Activated CD4-positive, alpha-beta T cell treated with anti-CD3 and anti-CD28 coated beads for 36 hours (primary cell): Measurements from ENCODE around the gene KLK3. TPM values are rescaled to one million over a fixed set of nuclear protein-coding genes. Genes with fewer than 3 reads are reported as not detected.
A peak's percentile ranks its signal among the peaks of the same experiment; 100 is the strongest.

Experiments
- ATAC-seq: fragments of 200-7000 bp; cut with Tn5 transposase; one replicate; pipeline ENCODE4 v1.10.0; 2021; ENCODE audit warnings: mild to moderate bottlenecking, moderate library complexity
- CTCF ChIA-PET: fragments of 350-600 bp; sonication (Branson Sonifier 250); formaldehyde crosslinking; loops from one replicate; lab custom pipeline; 2021; ENCODE audit warnings: antibody characterized with exemption; lab: Charles Lee
- POLR2A ChIA-PET: fragments of 350-600 bp; sonication (Branson Sonifier 250); formaldehyde crosslinking; loops from one replicate; lab custom pipeline; 2021; ENCODE audit warnings: antibody characterized with exemption, inconsistent platforms; lab: Charles Lee
- DNase-seq: peaks from one replicate; pipeline ENCODE4 v3.0.0-alpha.2; 2020
- H3K27ac Mint-ChIP-seq: one replicate; pipeline ENCODE4 v1.8.0; 2021; ENCODE audit warnings: mixed read lengths
- H3K27me3 Mint-ChIP-seq: one replicate; pipeline ENCODE4 v1.8.0; 2021; ENCODE audit warnings: mixed read lengths
- H3K36me3 Mint-ChIP-seq: one replicate; pipeline ENCODE4 v1.8.0; 2021; ENCODE audit warnings: low read depth, mixed read lengths
- H3K4me1 Mint-ChIP-seq: one replicate; pipeline ENCODE4 v1.8.0; 2021; ENCODE audit warnings: mixed read lengths
- H3K4me3 Mint-ChIP-seq: one replicate; pipeline ENCODE4 v1.8.0; 2021; ENCODE audit warnings: mild to moderate bottlenecking, moderate library complexity, mixed read lengths
- H3K9me3 Mint-ChIP-seq: one replicate; pipeline ENCODE4 v1.8.0; 2021; ENCODE audit warnings: low read depth, mixed read lengths
- intact Hi-C, 2 experiments: fragments of 100-400 bp; cut with DNase I in 1 of 2; cut with micrococcal nuclease in 1 of 2; formaldehyde crosslinking; loops; one replicate each; pipeline versions ENCODE4 v1.14.2 to v1.15.1; 2022 to 2024; cut with DNase I, micrococcal nuclease
- total RNA-seq, 2 experiments: library from RNA; stranded (reverse); gene quantifications; one replicate each; pipeline ENCODE4 v1.2.3, GENCODE V29; 2021

KLK3 gene
- total RNA-seq, 2 experiments from 2014 or later = not detected

GRCh38 chr19:50820549-50821247 is 34.0 kb upstream of the KLK3 start:
- intact Hi-C loops = no loop called here
- Mint-ChIP-seq H3K36me3 (no peaks in the 10 kb centered on the region), H3K27me3 (peaks cover 48% of the 10 kb centered on the region), H3K27ac (peak overlapping the region; percentile 32), H3K9me3 (no peaks in the 10 kb centered on the region), H3K4me1 (peaks cover 45% of the 10 kb centered on the region), H3K4me3 (peak overlapping the region; percentile 26)
- DNase-seq = no peak
- POLR2A ChIA-PET = no interaction called here
- no peak for ATAC-seq
- CTCF ChIA-PET = no interaction called here

- no peak overlapping the region for H3K4me3 Mint-ChIP-seq
- POLR2A ChIA-PET = no interaction called here
- CTCF ChIA-PET = no interaction called here
- no peaks in the 10 kb centered on the region for H3K36me3 Mint-ChIP-seq
- H3K4me1 Mint-ChIP-seq = peaks cover 42% of the 10 kb centered on the region
- no peak for DNase-seq
- intact Hi-C loops = no loop called here
- peaks cover 52% of the 10 kb centered on the region for H3K27me3 Mint-ChIP-seq
- H3K9me3 Mint-ChIP-seq = no peaks in the 10 kb centered on the region
- no peak overlapping the region for H3K27ac Mint-ChIP-seq
- ATAC-seq = no peak
Measured at GRCh38 chr19:50821248-50821612, 33.5 kb upstream of the KLK3 start.

- Mint-ChIP-seq H3K27me3 (peaks cover 55% of the 10 kb centered on the region), H3K9me3 (no peaks in the 10 kb centered on the region), H3K36me3 (no peaks in the 10 kb centered on the region), H3K4me3 (no peak overlapping the region), H3K27ac (no peak overlapping the region), H3K4me1 (peaks cover 38% of the 10 kb centered on the region)
- ATAC-seq = no peak
- DNase-seq = no peak
- ChIA-PET POLR2A (no interaction called here), CTCF (interaction anchor here (0.6 kb wide), 1 partner anchor 252 kb away, joined by 3 read pairs; no protein-coding TSS in a partner anchor)
- intact Hi-C loops = no loop called here
Measured at GRCh38 chr19:50821622-50822021, 33.1 kb upstream of the KLK3 start.

- peaks cover 29% of the 10 kb centered on the region for H3K4me1 Mint-ChIP-seq
- H3K4me3 Mint-ChIP-seq = no peak overlapping the region
- DNase-seq (no peak), ATAC-seq (no peak)
- H3K27ac Mint-ChIP-seq = no peak overlapping the region
- CTCF ChIA-PET = interaction anchor here (1.1 kb wide), 1 partner anchor 17 kb away, joined by 3 read pairs; no protein-coding TSS in a partner anchor
- H3K27me3 Mint-ChIP-seq = peaks cover 57% of the 10 kb centered on the region
- POLR2A ChIA-PET = no interaction called here
- no peaks in the 10 kb centered on the region for H3K36me3 Mint-ChIP-seq
- intact Hi-C loops = no loop called here
- no peaks in the 10 kb centered on the region for H3K9me3 Mint-ChIP-seq
Measured at GRCh38 chr19:50822661-50823208, 32.0 kb upstream of the KLK3 start.

- intact Hi-C loops = no loop called here
- DNase-seq = no peak
- H3K36me3 Mint-ChIP-seq = no peaks in the 10 kb centered on the region
- H3K27ac Mint-ChIP-seq = no peak within 1 kb of the TSS
- H3K27me3 Mint-ChIP-seq = peaks cover 57% of the 10 kb centered on the region
- ChIA-PET POLR2A (no interaction called here), CTCF (interaction anchor here (1.1 kb wide), 1 partner anchor 16 kb away, joined by 3 read pairs; no protein-coding TSS in a partner anchor)
- ATAC-seq = no peak
- H3K4me3 Mint-ChIP-seq = no peak within 1 kb of the TSS
- no peaks in the 10 kb centered on the region for H3K9me3 Mint-ChIP-seq
- H3K4me1 Mint-ChIP-seq = peaks cover 24% of the 10 kb centered on the region
Measured at GRCh38 chr19:50823389-50824042, 31.2 kb upstream of the KLK3 start, which contains the start of gene KLK1. Gene KLK1, minus strand, starts transcription at chr19:50823787. Its CDS starts 39 bp downstream, at chr19:50823748.

- Mint-ChIP-seq H3K4me3 (no peak overlapping the region), H3K36me3 (no peaks in the 10 kb centered on the region), H3K27me3 (peaks cover 39% of the 10 kb centered on the region), H3K27ac (no peak overlapping the region), H3K9me3 (no peaks in the 10 kb centered on the region), H3K4me1 (no peaks in the 10 kb centered on the region)
- intact Hi-C loops = no loop called here
- CTCF ChIA-PET = no interaction called here
- POLR2A ChIA-PET = no interaction called here
- DNase-seq (no peak), ATAC-seq (no peak)
Measured at GRCh38 chr19:50826492-50827240, 28.0 kb upstream of the KLK3 start.

- H3K27me3 Mint-ChIP-seq = peaks cover 32% of the 10 kb centered on the region
- ATAC-seq (no peak), DNase-seq (no peak)
- H3K4me3 Mint-ChIP-seq = no peak overlapping the region
- POLR2A ChIA-PET = no interaction called here
- intact Hi-C loops = no loop called here
- CTCF ChIA-PET = no interaction called here
- H3K27ac Mint-ChIP-seq = no peak overlapping the region
- no peaks in the 10 kb centered on the region for H3K36me3 Mint-ChIP-seq
- no peaks in the 10 kb centered on the region for H3K9me3 Mint-ChIP-seq
- no peaks in the 10 kb centered on the region for H3K4me1 Mint-ChIP-seq
Measured at GRCh38 chr19:50827476-50827875, 27.2 kb upstream of the KLK3 start.

DNA sequence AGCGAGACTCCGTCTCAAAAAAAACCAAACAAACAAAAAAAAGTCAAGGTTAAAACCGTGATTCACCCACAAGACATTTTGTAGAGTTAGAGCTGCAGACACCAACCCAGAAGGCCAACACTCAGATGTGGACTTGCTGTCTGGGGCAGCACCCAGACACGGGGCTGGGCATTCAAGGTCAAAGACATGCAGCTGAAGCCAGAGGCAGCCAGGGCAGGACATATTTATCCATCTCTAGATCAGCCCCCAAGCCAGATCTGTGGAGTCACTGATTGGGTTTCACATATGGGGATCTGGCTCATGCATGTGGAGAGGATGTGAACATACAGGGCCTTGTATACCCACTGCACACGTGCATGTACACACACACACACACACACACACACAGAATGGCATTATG is 24.9 kb upstream of the KLK3 start:
- no peaks in the 10 kb centered on the region for H3K36me3 Mint-ChIP-seq
- no peak overlapping the region for H3K4me3 Mint-ChIP-seq
- intact Hi-C loops = no loop called here
- no peak overlapping the region for H3K27ac Mint-ChIP-seq
- DNase-seq (no peak), ATAC-seq (no peak)
- H3K9me3 Mint-ChIP-seq = no peaks in the 10 kb centered on the region
- ChIA-PET CTCF (no interaction called here), POLR2A (no interaction called here)
- H3K27me3 Mint-ChIP-seq = peaks cover 37% of the 10 kb centered on the region
- H3K4me1 Mint-ChIP-seq = no peaks in the 10 kb centered on the region

DNA sequence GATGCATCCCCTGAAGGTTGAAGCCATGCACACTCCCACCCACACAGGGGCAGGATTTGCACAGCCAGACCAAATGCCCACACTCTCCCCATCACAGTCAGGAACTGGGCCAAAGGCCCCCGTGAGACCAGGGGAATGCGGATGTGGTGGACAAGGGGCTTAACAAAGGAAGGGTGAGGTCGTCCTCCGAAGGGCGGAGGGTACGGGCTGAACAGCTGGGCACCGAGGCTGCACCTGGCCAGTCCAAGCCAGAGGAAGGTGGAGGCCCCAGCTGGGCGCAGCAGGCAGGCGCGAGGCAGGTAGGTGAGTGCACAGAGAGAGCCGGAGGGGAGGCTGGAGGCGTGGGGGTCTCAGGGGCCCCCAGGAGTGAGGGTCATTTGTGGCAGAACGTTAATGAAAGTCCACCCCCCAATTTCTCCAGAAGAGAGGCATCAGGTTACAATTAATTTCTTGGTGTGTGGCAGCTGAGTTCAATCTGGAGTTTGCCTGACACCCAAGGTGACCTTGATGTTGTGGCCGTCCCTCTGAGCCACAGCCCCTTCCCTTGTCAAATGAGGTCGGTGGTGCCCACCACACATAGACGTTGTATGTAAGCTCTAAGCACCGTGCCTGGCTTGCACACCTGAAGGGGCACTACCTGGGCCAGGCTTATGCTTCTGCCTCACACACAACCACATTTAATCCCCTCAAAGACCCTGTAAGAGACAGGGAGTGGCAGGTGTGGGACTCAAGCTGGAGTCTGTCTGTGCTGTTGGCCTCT is 24.3 kb upstream of the KLK3 start:
- no peaks in the 10 kb centered on the region for H3K9me3 Mint-ChIP-seq
- ATAC-seq (no peak), DNase-seq (no peak)
- POLR2A ChIA-PET = no interaction called here
- no peak overlapping the region for H3K27ac Mint-ChIP-seq
- peaks cover 39% of the 10 kb centered on the region for H3K27me3 Mint-ChIP-seq
- no peaks in the 10 kb centered on the region for H3K36me3 Mint-ChIP-seq
- H3K4me3 Mint-ChIP-seq = no peak overlapping the region
- peaks cover 3% of the 10 kb centered on the region for H3K4me1 Mint-ChIP-seq
- intact Hi-C loops = no loop called here
- CTCF ChIA-PET = no interaction called here

- Mint-ChIP-seq H3K27me3 (peaks cover 39% of the 10 kb centered on the region), H3K27ac (no peak overlapping the region)
Measured at GRCh38 chr19:50831026-50831396, 23.7 kb upstream of the KLK3 start.

GRCh38 chr19:50832666-50833065 is 22.0 kb upstream of the KLK3 start:
- no peak for ATAC-seq
- no peak for DNase-seq
- Mint-ChIP-seq H3K36me3 (no peaks in the 10 kb centered on the region), H3K27me3 (peaks cover 43% of the 10 kb centered on the region), H3K9me3 (no peaks in the 10 kb centered on the region), H3K4me3 (no peak overlapping the region), H3K27ac (no peak overlapping the region), H3K4me1 (peaks cover 7% of the 10 kb centered on the region)
- CTCF ChIA-PET = no interaction called here
- intact Hi-C loops = no loop called here
- POLR2A ChIA-PET = no interaction called here

More at GRCh38 chr19:50831026-50831396, 23.7 kb upstream of the KLK3 start:
- Mint-ChIP-seq H3K36me3 (no peaks in the 10 kb centered on the region), H3K4me3 (no peak overlapping the region), H3K4me1 (peaks cover 3% of the 10 kb centered on the region), H3K9me3 (no peaks in the 10 kb centered on the region)
- ChIA-PET CTCF (no interaction called here), POLR2A (no interaction called here)
- intact Hi-C loops = no loop called here
- no peak for DNase-seq
- no peak for ATAC-seq
